HEK293 (cell line): ENCODE results near the gene SOCS1.

Experiments
- CTCF ChIA-PET: fragments of 350-600 bp; formaldehyde crosslinking; extraction: SDS; loops from one replicate; lab custom pipeline; 2021; ENCODE audit warnings: antibody characterized with exemption; lab: Yijun Ruan, JAX
- POLR2A ChIA-PET: fragments of 300-600 bp; formaldehyde crosslinking; extraction: SDS; loops from one replicate; lab custom pipeline; 2020; ENCODE audit warnings: antibody characterized with exemption, inconsistent platforms; lab: Yijun Ruan, JAX
- H3K27ac ChIP-seq: fragments of 200-500 bp; sonication (Bioruptor generic); 2 replicates; pipeline ENCODE4 v1.5.1; 2014; ENCODE audit warnings: low read depth, low read length, control low read depth, inconsistent platforms; ENCODE audit errors: extremely low read depth
- H3K36me3 ChIP-seq, 2 experiments: fragments of 200-500 bp in 1 of 2; sonication (Bioruptor generic) in 1 of 2; 1 replicate in 1 of 2; 2 replicates in 1 of 2; pipeline ENCODE4 v1.5.1; 2014 to 2017; ENCODE audit warnings: inconsistent platforms in 2 of 2, low read length in 2 of 2; ENCODE audit not compliant: control insufficient read depth in 2 of 2, insufficient read depth in 1 of 2
- H3K4me1 ChIP-seq: fragments of 200-500 bp; sonication (Bioruptor generic); 2 replicates; pipeline ENCODE4 v1.5.1; 2014; ENCODE audit warnings: mild to moderate bottlenecking, low read length, inconsistent platforms; ENCODE audit not compliant: control insufficient read depth, insufficient read depth
- H3K4me3 ChIP-seq: 2 replicates; pipeline ENCODE4 v1.5.1; 2011; ENCODE audit warnings: low read depth, mild to moderate bottlenecking, control low read depth, low read length, moderate library complexity
- H3K9me3 ChIP-seq: fragments of 200-500 bp; sonication (Bioruptor generic); 2 replicates; pipeline ENCODE4 v1.5.1; 2014; ENCODE audit warnings: low read depth, low read length, inconsistent platforms; ENCODE audit not compliant: control insufficient read depth, insufficient read depth
- AEBP2 ChIP-seq: fragments of 450-650 bp; formaldehyde crosslinking; IDR thresholded peaks from 2 replicates; pipeline ENCODE4 v1.5.1; 2016; ENCODE audit warnings: missing biosample characterization, missing genetic modification characterization, borderline replicate concordance
- ATF2 ChIP-seq: fragments of 450-650 bp; formaldehyde crosslinking; IDR thresholded peaks from 2 replicates; pipeline ENCODE4 v1.5.1; 2016; ENCODE audit warnings: missing biosample characterization, missing genetic modification characterization, low read depth
- BCL11A ChIP-seq: fragments of 450-650 bp; formaldehyde crosslinking; IDR thresholded peaks from 2 replicates; pipeline ENCODE4 v1.5.1; 2016; ENCODE audit warnings: low read depth, missing biosample characterization, missing genetic modification characterization
- KLF17 ChIP-seq: fragments of 450-650 bp; formaldehyde crosslinking; IDR thresholded peaks from 2 replicates; pipeline ENCODE4 v1.5.1; 2016; ENCODE audit warnings: missing biosample characterization, missing genetic modification characterization
- PBX3 ChIP-seq: sonication (generic); formaldehyde crosslinking; IDR thresholded peaks from 2 replicates; pipeline ENCODE4 v1.8.1; 2022; ENCODE audit warnings: mild to moderate bottlenecking, moderate library complexity, missing genetic modification reagents
- RBAK ChIP-seq: fragments of 450-650 bp; formaldehyde crosslinking; IDR thresholded peaks from 2 replicates; pipeline ENCODE4 v1.5.1; 2016; ENCODE audit warnings: missing biosample characterization, missing genetic modification characterization
- ZBTB6 ChIP-seq: fragments of 450-650 bp; formaldehyde crosslinking; IDR thresholded peaks from 2 replicates; pipeline ENCODE4 v1.5.1; 2017; ENCODE audit warnings: missing biosample characterization, missing genetic modification characterization
- ZNF155 ChIP-seq: fragments of 450-650 bp; formaldehyde crosslinking; IDR thresholded peaks from 2 replicates; pipeline ENCODE4 v1.5.1; 2016; ENCODE audit warnings: missing biosample characterization, missing genetic modification characterization
- ZNF202 ChIP-seq: fragments of 450-650 bp; formaldehyde crosslinking; IDR thresholded peaks from 2 replicates; pipeline ENCODE4 v1.5.1; 2016; ENCODE audit warnings: missing biosample characterization, missing genetic modification characterization, borderline replicate concordance
- ZNF362 ChIP-seq: fragments of 450-650 bp; formaldehyde crosslinking; IDR thresholded peaks from 2 replicates; pipeline ENCODE4 v1.5.1; 2016; ENCODE audit warnings: missing biosample characterization, missing genetic modification characterization
- ZNF433 ChIP-seq: fragments of 450-650 bp; formaldehyde crosslinking; IDR thresholded peaks from 2 replicates; pipeline ENCODE4 v1.5.1; 2016; ENCODE audit warnings: missing biosample characterization, missing genetic modification characterization, low read depth
- ZNF501 ChIP-seq: fragments of 450-650 bp; formaldehyde crosslinking; IDR thresholded peaks from 2 replicates; pipeline ENCODE4 v1.5.1; 2016; ENCODE audit warnings: missing biosample characterization, missing genetic modification characterization
- ZNF561 ChIP-seq: fragments of 450-650 bp; IDR thresholded peaks from 2 replicates; pipeline ENCODE4 v1.5.1; 2018; ENCODE audit warnings: missing biosample characterization, missing genetic modification characterization, borderline replicate concordance
- ZNF610 ChIP-seq: fragments of 450-650 bp; formaldehyde crosslinking; IDR thresholded peaks from 2 replicates; pipeline ENCODE4 v1.5.1; 2016; ENCODE audit warnings: missing biosample characterization, missing genetic modification characterization, borderline replicate concordance
- ZNF623 ChIP-seq: fragments of 450-650 bp; formaldehyde crosslinking; IDR thresholded peaks from 2 replicates; pipeline ENCODE4 v1.5.1; 2016; ENCODE audit warnings: missing biosample characterization, missing genetic modification characterization
- ZNF692 ChIP-seq: fragments of 450-650 bp; formaldehyde crosslinking; IDR thresholded peaks from 2 replicates; pipeline ENCODE4 v1.5.1; 2016; ENCODE audit warnings: missing biosample characterization, missing genetic modification characterization
- ZNF777 ChIP-seq: fragments of 450-650 bp; formaldehyde crosslinking; IDR thresholded peaks from 2 replicates; pipeline ENCODE4 v1.5.1; 2017; ENCODE audit warnings: missing biosample characterization, missing genetic modification characterization, borderline replicate concordance
- ZSCAN18 ChIP-seq: fragments of 450-650 bp; formaldehyde crosslinking; IDR thresholded peaks from 2 replicates; pipeline ENCODE4 v1.5.1; 2016; ENCODE audit warnings: missing biosample characterization, missing genetic modification characterization

SOCS1 gene

GRCh38 chr16:11211977-11212797, 43.8 kb downstream of the SOCS1 start (continued):
- TF ChIP-seq KLF17 (no peak), ZNF610 (tag by site-specific recombination) (no peak), ZNF433 (no peak)

GRCh38 chr16:11211061-11211976, 44.7 kb downstream of the SOCS1 start:
- no peak for TF ChIP-seq AEBP2 (tag by site-specific recombination)
- no peak for TF ChIP-seq ZNF501
- TF ChIP-seq ATF2 (tag by site-specific recombination), result peak; percentile 58; the same call in 1 of the 2 replicates
- TF ChIP-seq ZNF623 (tag by site-specific recombination), result peak; percentile 95
- TF ChIP-seq ZNF362, result no peak
- no peak for TF ChIP-seq ZNF155 (tag by site-specific recombination)
- TF ChIP-seq ZNF777, result no peak
- no peak for TF ChIP-seq ZNF692
- CTCF ChIA-PET, result no interaction called here
- no peaks in the 10 kb centered on the region for H3K4me1 ChIP-seq
- H3K27ac ChIP-seq, result no peak overlapping the region
- H3K36me3 ChIP-seq, result no peaks in the 10 kb centered on the region
- no peaks in the 10 kb centered on the region for H3K9me3 ChIP-seq
- H3K4me3 ChIP-seq, result no peak overlapping the region
- POLR2A ChIA-PET, result interaction anchor here (0.6 kb wide), 1 partner anchor 45 kb away, joined by 3 read pairs; the partner anchor contains the start of gene SOCS1

GRCh38 chr16:11210260-11210659, 45.7 kb downstream of the SOCS1 start:
- H3K4me1 ChIP-seq, result no peaks in the 10 kb centered on the region
- H3K9me3 ChIP-seq, result no peaks in the 10 kb centered on the region
- TF ChIP-seq ZNF561 (tag by site-specific recombination), result no peak
- no peak for TF ChIP-seq RBAK (tag by site-specific recombination)
- TF ChIP-seq ZSCAN18, result no peak
- TF ChIP-seq ZNF202, result no peak
- TF ChIP-seq BCL11A (tag by site-specific recombination), result no peak
- no peak for TF ChIP-seq ZBTB6 (tag by site-specific recombination)
- no peak for TF ChIP-seq PBX3 (CRISPR knock-in tag)
- H3K27ac ChIP-seq, result no peak overlapping the region
- CTCF ChIA-PET, result interaction anchor here (3.0 kb wide), 1 partner anchor 8 kb away, joined by 10 read pairs; no protein-coding TSS in a partner anchor
- H3K36me3 ChIP-seq, result no peaks in the 10 kb centered on the region
- POLR2A ChIA-PET, result no interaction called here
- H3K4me3 ChIP-seq, result no peak overlapping the region
